ENCODE measurements around the gene FCER2.

FCER2 gene

DNA sequence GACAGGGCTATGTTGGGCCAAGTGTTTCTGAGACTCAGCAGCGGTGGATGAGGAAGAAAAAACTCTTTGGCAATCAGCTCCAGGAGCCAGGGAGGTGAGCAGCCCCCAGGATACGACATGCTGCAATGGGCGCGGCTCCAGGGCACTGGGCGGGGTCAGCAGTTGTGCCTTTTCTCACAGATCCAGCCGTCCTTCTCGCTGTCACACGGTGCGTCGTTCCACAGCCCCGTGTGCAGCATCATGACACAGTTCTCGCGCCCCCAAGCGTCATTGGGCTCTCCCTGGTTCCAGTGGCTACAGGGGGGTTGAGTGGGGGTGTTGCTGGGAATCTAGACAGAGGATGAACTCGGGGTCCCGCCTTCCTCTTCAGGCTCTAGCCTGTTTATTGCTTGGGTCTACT lies 27.3 kb upstream of the FCER2 start:
- no peak for DNase-seq (ENCODE audit: low read depth, low spot score)

GRCh38 chr19:7725791-7726190 lies 23.9 kb upstream of the FCER2 start:
- no peak for DNase-seq (ENCODE audit: low read depth, low spot score)
- H3K4me3 ChIP-seq (ENCODE audit: low read depth, low read length) = no peak overlapping the region
- TF ChIP-seq, protein P1, sequence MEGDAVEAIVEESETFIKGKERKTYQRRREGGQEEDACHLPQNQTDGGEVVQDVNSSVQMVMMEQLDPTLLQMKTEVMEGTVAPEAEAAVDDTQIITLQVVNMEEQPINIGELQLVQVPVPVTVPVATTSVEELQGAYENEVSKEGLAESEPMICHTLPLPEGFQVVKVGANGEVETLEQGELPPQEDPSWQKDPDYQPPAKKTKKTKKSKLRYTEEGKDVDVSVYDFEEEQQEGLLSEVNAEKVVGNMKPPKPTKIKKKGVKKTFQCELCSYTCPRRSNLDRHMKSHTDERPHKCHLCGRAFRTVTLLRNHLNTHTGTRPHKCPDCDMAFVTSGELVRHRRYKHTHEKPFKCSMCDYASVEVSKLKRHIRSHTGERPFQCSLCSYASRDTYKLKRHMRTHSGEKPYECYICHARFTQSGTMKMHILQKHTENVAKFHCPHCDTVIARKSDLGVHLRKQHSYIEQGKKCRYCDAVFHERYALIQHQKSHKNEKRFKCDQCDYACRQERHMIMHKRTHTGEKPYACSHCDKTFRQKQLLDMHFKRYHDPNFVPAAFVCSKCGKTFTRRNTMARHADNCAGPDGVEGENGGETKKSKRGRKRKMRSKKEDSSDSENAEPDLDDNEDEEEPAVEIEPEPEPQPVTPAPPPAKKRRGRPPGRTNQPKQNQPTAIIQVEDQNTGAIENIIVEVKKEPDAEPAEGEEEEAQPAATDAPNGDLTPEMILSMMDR (IDR thresholded peaks at IDR 0.05; ENCODE audit: low read depth, low read length) = no peak
- in situ Hi-C loops (cut with HindIII; ENCODE audit: low sequenced_read_pairs) = no loop called here

More for the DNA sequence above, 27.3 kb upstream of the FCER2 start:
- TF ChIP-seq, protein P1 (IDR thresholded peaks at IDR 0.05; ENCODE audit: low read depth, low read length) = no peak
- no peak overlapping the region for H3K4me3 ChIP-seq (ENCODE audit: low read depth, low read length)
- in situ Hi-C loops (cut with HindIII; ENCODE audit: low sequenced_read_pairs) = no loop called here

DNA sequence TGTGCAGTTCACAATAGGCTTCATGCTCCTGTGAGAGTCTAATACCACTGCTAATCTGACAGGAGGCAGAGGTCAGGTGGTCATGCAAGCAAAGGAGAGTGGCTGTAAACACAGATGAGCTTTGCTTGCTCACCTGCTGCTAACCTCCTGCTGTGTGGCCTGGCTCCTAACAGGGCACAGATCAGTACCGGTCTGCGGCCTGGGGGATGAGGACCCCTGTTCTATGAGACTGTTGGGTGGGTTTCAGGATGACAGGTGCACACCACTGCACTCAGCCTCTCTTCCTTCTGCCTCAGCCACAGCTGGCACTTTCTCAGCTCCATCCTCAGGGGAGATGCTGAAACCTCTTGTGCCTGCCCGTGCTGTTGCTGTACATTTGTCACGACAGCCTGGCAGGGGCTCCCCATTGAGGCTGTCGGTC lies 20.3 kb upstream of the FCER2 start:
- H3K4me3 ChIP-seq (ENCODE audit: low read depth, low read length) = no peak overlapping the region
- in situ Hi-C loops (cut with HindIII; ENCODE audit: low sequenced_read_pairs) = no loop called here
- no peak for DNase-seq (ENCODE audit: low read depth, low spot score)
- TF ChIP-seq, protein P1 (IDR thresholded peaks at IDR 0.05; ENCODE audit: low read depth, low read length) = no peak

DNA sequence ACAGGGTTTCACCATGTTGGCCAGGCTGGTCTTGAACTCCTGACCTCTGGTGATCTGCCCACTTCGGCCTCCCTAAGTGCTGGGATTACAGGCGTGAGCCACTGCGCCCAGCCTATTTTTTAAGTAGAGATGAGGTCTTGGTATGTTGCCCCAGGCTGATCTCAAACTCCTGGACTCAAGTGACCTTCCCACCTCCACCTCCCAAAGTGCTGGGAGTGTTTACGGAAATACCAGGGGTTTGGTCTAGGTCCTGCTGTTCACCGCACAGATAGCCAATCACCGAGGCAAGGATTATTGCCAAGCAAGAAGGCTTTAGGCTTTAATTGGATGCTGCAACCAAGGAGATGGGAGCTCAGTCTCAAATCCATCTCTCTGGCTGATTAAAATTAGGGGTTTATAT lies 18.4 kb upstream of the FCER2 start:
- DNase-seq (ENCODE audit: low read depth, low spot score) = no peak
- no peak overlapping the region for H3K4me3 ChIP-seq (ENCODE audit: low read depth, low read length)
- in situ Hi-C loops (cut with HindIII; ENCODE audit: low sequenced_read_pairs) = no loop called here
- TF ChIP-seq, protein P1 (IDR thresholded peaks at IDR 0.05; ENCODE audit: low read depth, low read length) = no peak

- no peak for DNase-seq (ENCODE audit: low read depth, low spot score)
- no peak overlapping the region for H3K4me3 ChIP-seq (ENCODE audit: low read depth, low read length)
- in situ Hi-C loops (cut with HindIII; ENCODE audit: low sequenced_read_pairs) = no loop called here
- TF ChIP-seq, protein P1 (IDR thresholded peaks at IDR 0.05; ENCODE audit: low read depth, low read length) = no peak
Observed at GRCh38 chr19:7718668-7719067, 16.7 kb upstream of the FCER2 start.

- TF ChIP-seq, protein P1 (IDR thresholded peaks at IDR 0.05; ENCODE audit: low read depth, low read length) = no peak
- in situ Hi-C loops (cut with HindIII; ENCODE audit: low sequenced_read_pairs) = no loop called here
- no peak for DNase-seq (ENCODE audit: low read depth, low spot score)
- no peak overlapping the region for H3K4me3 ChIP-seq (ENCODE audit: low read depth, low read length)
Observed at GRCh38 chr19:7716762-7717161, 14.8 kb upstream of the FCER2 start.

GRCh38 chr19:7715671-7716070 lies 13.7 kb upstream of the FCER2 start:
- TF ChIP-seq, protein P1 (IDR thresholded peaks at IDR 0.05; ENCODE audit: low read depth, low read length) = no peak
- no peak overlapping the region for H3K4me3 ChIP-seq (ENCODE audit: low read depth, low read length)
- in situ Hi-C loops (cut with HindIII; ENCODE audit: low sequenced_read_pairs) = no loop called here
- no peak for DNase-seq (ENCODE audit: low read depth, low spot score)
